Esophagus squamous epithelium (tissue), 5 donors: ENCODE results near the gene CHRNB4. TPM values are rescaled to one million over a fixed set of nuclear protein-coding genes. Genes with fewer than 3 reads are reported as not detected.

Experiments used
- DNase-seq: peaks from one replicate; lab custom pipeline; 2025; lab: John Stamatoyannopoulos, UW
- H3K27ac ChIP-seq, 4 donors: fragments of 200-600 bp; sonication (generic); one replicate each; pipeline ENCODE4 v1.5.1; 2016 to 2019; ENCODE audit warnings: mild to moderate bottlenecking in 1 of 4
- H3K27me3 ChIP-seq, 4 donors: fragments of 200-600 bp; sonication (generic); 1 replicate in 3 of 4; 2 replicates in 1 of 4; pipeline versions ENCODE4 v1.5.1 to v1.6.0; 2017 to 2021; ENCODE audit warnings: antibody characterized with exemption in 1 of 4
- H3K36me3 ChIP-seq, 3 donors: fragments of 200-600 bp; sonication (generic); one replicate each; pipeline ENCODE4 v1.5.1; 2016 to 2019
- H3K4me1 ChIP-seq, 3 donors: fragments of 200-600 bp; sonication (generic); one replicate each; pipeline ENCODE4 v1.5.1; 2017 to 2019
- H3K4me3 ChIP-seq, 4 donors: fragments of 200-600 bp; sonication (generic); 1 replicate in 3 of 4; 2 replicates in 1 of 4; pipeline ENCODE4 v1.5.1; 2016 to 2019; ENCODE audit warnings: mild to moderate bottlenecking in 2 of 4, moderate library complexity in 1 of 4
- H3K9me3 ChIP-seq, 3 donors: fragments of 200-600 bp; sonication (generic); one replicate each; pipeline ENCODE4 v1.5.1; 2016 to 2019
- POLR2A ChIP-seq, 4 donors: fragments of 450-650 bp; IDR thresholded peaks; one replicate each; pipeline ENCODE4 v1.6.1; 2017; ENCODE audit warnings: antibody characterized with exemption in 4 of 4, mild to moderate bottlenecking in 4 of 4, moderate library complexity in 3 of 4
- WGBS, 2 donors: methylation state at CpG; one replicate each; pipeline ENCODE4 v1.1.5; 2018; 5-methylcytosine and 5-hydroxymethylcytosine counted together
- intact Hi-C: fragments of 100-400 bp; cut with DNase I; formaldehyde crosslinking; loops from one replicate; pipeline ENCODE4 v1.15.0; 2022
- total RNA-seq, 4 donors: library from RNA; depleted of rRNA; stranded (reverse); fragments of >200 nt; gene quantifications; one replicate each; pipeline ENCODE4 v1.1.0, GENCODE V29; 2016
- TF ChIP-seq, protein P1 (sequence below), 6 experiments: fragments of 450-650 bp in 4 of 6; fragments of 200-600 bp in 2 of 6; sonication (generic) in 2 of 6; IDR thresholded peaks; one replicate each; pipeline ENCODE4 v1.5.1; 2016 to 2019; ENCODE audit warnings: antibody characterized with exemption in 6 of 6, mild to moderate bottlenecking in 4 of 6, moderate library complexity in 4 of 6
- donor health status: DM: yes; HTN: yes; CAD: no.

The CHRNB4 gene
- total RNA-seq, 4 donors from 2014 or later: 0.09 to 0.72 (median 0.43) TPM

DNA sequence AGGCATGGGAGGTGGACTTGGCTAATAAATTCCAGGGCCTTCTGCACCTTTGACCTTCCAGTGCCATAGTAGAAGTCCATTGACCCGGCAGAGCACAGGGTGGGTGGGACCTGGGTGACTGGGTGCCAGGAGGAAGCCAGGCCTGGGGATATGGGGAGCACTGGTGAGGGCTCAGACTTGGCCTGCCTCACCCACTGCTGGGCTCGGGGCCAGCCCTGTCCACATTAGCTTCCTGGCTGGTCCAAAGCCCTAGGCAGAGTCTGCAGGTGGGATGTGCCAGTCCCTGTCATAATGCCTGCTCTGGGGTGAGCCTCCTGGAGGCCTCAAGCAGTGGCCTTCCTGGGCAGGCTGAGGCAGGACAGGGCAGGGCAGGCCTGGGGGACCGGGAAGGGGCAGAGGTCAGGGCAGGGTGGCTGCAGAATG is 38.1 kb upstream of the CHRNB4 start:
- Histone ChIP-seq H3K36me3 (no peaks in the 10 kb centered on the region), H3K4me1 (peaks cover 4 to 27% (median 4%) of the 10 kb centered on the region in 3 donors), H3K27me3 (no peaks in the 10 kb centered on the region), H3K4me3 (no peak overlapping the region), H3K27ac (no peak overlapping the region), H3K9me3 (no peaks in the 10 kb centered on the region)
- TF ChIP-seq, protein P1, sequence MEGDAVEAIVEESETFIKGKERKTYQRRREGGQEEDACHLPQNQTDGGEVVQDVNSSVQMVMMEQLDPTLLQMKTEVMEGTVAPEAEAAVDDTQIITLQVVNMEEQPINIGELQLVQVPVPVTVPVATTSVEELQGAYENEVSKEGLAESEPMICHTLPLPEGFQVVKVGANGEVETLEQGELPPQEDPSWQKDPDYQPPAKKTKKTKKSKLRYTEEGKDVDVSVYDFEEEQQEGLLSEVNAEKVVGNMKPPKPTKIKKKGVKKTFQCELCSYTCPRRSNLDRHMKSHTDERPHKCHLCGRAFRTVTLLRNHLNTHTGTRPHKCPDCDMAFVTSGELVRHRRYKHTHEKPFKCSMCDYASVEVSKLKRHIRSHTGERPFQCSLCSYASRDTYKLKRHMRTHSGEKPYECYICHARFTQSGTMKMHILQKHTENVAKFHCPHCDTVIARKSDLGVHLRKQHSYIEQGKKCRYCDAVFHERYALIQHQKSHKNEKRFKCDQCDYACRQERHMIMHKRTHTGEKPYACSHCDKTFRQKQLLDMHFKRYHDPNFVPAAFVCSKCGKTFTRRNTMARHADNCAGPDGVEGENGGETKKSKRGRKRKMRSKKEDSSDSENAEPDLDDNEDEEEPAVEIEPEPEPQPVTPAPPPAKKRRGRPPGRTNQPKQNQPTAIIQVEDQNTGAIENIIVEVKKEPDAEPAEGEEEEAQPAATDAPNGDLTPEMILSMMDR (IDR thresholded peaks at IDR 0.05): no peak
- no peak for TF ChIP-seq POLR2A (IDR thresholded peaks at IDR 0.05)
- DNase-seq: no peak
- no CpG with 5 or more reads among the region's 3 CpGs for WGBS, 2 donors
- intact Hi-C loops: no loop called here

- WGBS, 2 donors: 87 to 94% methylated on average over 11 to 12 of the region's 12 CpGs
- H3K4me1 ChIP-seq: peaks cover 3 to 32% (median 14%) of the 10 kb centered on the region in 3 donors
- no peaks in the 10 kb centered on the region for H3K36me3 ChIP-seq
- H3K4me3 ChIP-seq: no peak overlapping the region
- TF ChIP-seq, protein P1 (IDR thresholded peaks at IDR 0.05): no peak
- TF ChIP-seq POLR2A (IDR thresholded peaks at IDR 0.05): no peak
- DNase-seq: no peak
- H3K9me3 ChIP-seq: no peaks in the 10 kb centered on the region
- H3K27ac ChIP-seq: no peak overlapping the region
- H3K27me3 ChIP-seq: no peaks in the 10 kb centered on the region
- intact Hi-C loops: no loop called here
Observed at GRCh38 chr15:78676424-78677110, 35.6 kb upstream of the CHRNB4 start.

DNA sequence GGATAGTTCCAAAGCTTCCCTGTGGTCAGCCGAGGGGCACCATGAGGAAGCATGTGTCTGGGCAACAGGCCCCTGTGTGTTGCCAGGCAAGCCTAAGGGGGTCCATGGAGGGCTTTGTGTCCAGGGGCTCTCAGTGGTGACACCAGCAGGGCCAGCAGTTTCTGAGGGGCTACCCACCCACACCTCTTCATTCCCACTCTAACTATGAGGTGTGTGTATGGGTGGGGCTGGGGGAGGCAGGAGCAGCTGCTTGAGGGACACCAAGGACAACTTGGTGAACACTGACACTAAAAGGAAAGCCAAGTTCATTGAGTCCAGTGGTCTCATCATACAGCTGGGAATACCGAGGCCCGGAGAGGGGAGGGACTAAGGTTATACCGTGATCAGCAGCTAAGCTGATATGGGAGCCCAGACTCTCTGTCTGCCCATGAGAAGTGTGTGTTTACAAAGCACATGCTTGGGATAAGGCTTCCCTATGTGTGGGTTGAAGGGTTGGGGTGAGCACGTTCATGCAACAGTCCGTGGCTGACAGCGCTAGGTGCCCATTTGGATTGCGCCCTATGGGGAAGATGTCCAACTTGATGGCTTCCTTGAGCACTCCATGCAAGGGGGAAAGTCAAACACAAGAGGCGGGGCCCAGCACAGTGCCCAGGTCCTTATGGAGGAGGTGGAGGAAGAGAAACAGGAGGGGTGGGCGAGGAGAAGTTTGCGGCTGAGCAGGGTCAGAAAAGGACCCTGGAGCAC is 34.8 kb upstream of the CHRNB4 start:
- Histone ChIP-seq H3K4me1 (peaks cover 3 to 35% (median 14%) of the 10 kb centered on the region in 3 donors), H3K9me3 (no peaks in the 10 kb centered on the region), H3K36me3 (no peaks in the 10 kb centered on the region), H3K27me3 (no peaks in the 10 kb centered on the region), H3K27ac (no peak overlapping the region), H3K4me3 (no peak overlapping the region)
- intact Hi-C loops: no loop called here
- no peak for TF ChIP-seq POLR2A (IDR thresholded peaks at IDR 0.05)
- TF ChIP-seq, protein P1 (IDR thresholded peaks at IDR 0.05): no peak
- no peak for DNase-seq
- WGBS, 2 donors: 90 to 94% methylated on average over 10 of the region's 11 CpGs

DNA sequence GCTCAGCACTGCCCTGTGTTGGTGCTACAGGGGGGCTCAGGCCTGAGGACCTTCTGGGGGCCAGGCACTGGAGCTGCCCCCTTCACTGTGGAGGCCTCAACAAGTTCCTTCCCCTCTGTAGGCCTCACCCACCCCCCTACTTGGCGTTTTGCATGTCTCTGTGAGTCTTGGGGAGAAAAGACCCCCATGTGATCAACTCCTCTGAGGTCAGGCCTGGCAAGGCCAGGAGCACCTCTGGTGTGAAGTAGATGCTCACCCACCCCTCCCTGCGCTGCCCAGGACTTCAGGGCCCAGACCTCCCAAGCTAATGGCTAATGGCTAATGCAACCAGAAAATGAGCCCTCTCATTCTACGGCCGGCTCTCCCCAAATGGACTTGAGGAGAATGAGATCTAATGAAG is 34.2 kb upstream of the CHRNB4 start:
- 83 to 100% methylated on average over 1 to 3 of the region's 4 CpGs for WGBS, 2 donors
- intact Hi-C loops: no loop called here
- H3K36me3 ChIP-seq: no peaks in the 10 kb centered on the region
- H3K27me3 ChIP-seq: no peaks in the 10 kb centered on the region
- no peak overlapping the region for H3K4me3 ChIP-seq
- no peak overlapping the region for H3K27ac ChIP-seq
- peaks cover 3 to 35% (median 14%) of the 10 kb centered on the region in 3 donors for H3K4me1 ChIP-seq
- TF ChIP-seq, protein P1 (IDR thresholded peaks at IDR 0.05): no peak
- TF ChIP-seq POLR2A (IDR thresholded peaks at IDR 0.05): no peak
- H3K9me3 ChIP-seq: no peaks in the 10 kb centered on the region
- DNase-seq: no peak

DNA sequence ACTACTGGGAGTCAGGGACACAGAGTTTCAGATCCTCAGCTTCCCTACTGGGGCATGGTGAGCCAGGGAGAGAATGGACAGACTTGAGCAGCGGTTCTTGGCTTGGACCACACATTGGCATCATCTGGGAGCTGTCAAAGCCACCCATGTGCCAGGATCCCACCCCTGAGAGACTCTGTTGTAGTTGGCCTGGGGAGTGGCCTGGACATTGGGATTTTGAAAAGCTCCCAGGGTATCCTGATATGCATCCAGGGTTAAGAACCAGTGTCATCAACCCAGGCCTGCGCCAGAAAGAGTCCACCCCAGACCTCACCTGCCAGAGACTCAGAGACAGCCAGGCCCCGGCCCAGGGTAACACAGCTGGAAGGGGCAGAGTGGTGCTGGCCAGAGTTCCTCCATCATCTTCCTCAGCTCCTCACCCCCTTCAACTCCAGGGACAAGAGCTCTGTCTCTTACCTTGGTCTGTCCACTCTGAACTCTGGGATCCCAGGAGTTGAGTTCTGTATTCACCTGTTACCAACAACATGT is 33.0 kb upstream of the CHRNB4 start:
- H3K36me3 ChIP-seq: no peaks in the 10 kb centered on the region
- no peak for DNase-seq
- H3K27me3 ChIP-seq: no peaks in the 10 kb centered on the region
- WGBS, 2 donors: 100% methylated on average over 1 of the region's 3 CpGs; no CpG with 5 or more reads in 1 of the 2 donors
- no peaks in the 10 kb centered on the region for H3K9me3 ChIP-seq
- intact Hi-C loops: no loop called here
- H3K4me1 ChIP-seq: peaks cover 3 to 27% (median 14%) of the 10 kb centered on the region in 3 donors
- no peak overlapping the region for H3K27ac ChIP-seq
- H3K4me3 ChIP-seq: no peak overlapping the region
- TF ChIP-seq POLR2A (IDR thresholded peaks at IDR 0.05): no peak
- TF ChIP-seq, protein P1 (IDR thresholded peaks at IDR 0.05): no peak
